ENCODE results near the gene PRKCB.

GRCh38 chr16:24217461-24217860, 381.7 kb downstream of the PRKCB start:
- TF ChIP-seq POLR2A (IDR thresholded peaks at IDR 0.05) (no peak), EP300 (IDR thresholded peaks at IDR 0.05) (no peak)
- TF ChIP-seq, protein P1, sequence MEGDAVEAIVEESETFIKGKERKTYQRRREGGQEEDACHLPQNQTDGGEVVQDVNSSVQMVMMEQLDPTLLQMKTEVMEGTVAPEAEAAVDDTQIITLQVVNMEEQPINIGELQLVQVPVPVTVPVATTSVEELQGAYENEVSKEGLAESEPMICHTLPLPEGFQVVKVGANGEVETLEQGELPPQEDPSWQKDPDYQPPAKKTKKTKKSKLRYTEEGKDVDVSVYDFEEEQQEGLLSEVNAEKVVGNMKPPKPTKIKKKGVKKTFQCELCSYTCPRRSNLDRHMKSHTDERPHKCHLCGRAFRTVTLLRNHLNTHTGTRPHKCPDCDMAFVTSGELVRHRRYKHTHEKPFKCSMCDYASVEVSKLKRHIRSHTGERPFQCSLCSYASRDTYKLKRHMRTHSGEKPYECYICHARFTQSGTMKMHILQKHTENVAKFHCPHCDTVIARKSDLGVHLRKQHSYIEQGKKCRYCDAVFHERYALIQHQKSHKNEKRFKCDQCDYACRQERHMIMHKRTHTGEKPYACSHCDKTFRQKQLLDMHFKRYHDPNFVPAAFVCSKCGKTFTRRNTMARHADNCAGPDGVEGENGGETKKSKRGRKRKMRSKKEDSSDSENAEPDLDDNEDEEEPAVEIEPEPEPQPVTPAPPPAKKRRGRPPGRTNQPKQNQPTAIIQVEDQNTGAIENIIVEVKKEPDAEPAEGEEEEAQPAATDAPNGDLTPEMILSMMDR (IDR thresholded peaks at IDR 0.05), result no peak

Data from ovary (tissue), 3 donors.